ENCODE data around the gene CHST8. TPM values are rescaled to one million over a fixed set of nuclear protein-coding genes. Genes with fewer than 3 reads are reported as not detected.

The CHST8 gene
- total RNA-seq, 1 donor from 2014 or later = 3.2 TPM

DNA sequence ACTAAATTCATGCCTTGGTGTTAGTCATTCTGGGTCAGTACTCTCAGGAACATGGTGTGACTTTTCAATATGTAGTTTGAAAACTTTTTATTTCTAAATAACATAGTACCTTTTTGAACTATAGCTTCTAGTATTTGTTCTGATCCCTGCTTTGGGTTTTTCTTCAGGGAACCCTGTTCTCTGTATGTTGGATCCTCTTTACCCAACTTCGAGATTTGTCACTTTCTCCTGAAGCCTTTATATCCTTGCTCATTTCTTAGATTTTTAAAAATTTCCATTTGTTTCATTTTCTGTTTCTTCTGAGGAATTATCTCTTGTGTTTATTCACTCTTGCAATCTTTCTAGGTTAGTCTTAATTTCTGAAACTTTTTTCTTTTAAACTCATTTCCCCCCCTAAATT lies 12.4 kb upstream of the CHST8 start:
- intact Hi-C loops (cut with DNase I) = no loop called here
- Histone ChIP-seq H3K27me3 (no peaks in the 10 kb centered on the region), H3K4me1 (no peaks in the 10 kb centered on the region), H3K9me3 (no peaks in the 10 kb centered on the region), H3K4me3 (no peak overlapping the region), H3K36me3 (no peaks in the 10 kb centered on the region), H3K27ac (no peak overlapping the region)
- DNase-seq (ENCODE audit: extremely low spot score in 2 of 2) = no peak
- no peak for TF ChIP-seq POLR2A (IDR thresholded peaks at IDR 0.05)
- no peak for TF ChIP-seq POLR2AphosphoS5 (IDR thresholded peaks at IDR 0.05; ENCODE audit: insufficient read depth in 1 of 2, low read depth in 1 of 2)
- TF ChIP-seq, protein P1, sequence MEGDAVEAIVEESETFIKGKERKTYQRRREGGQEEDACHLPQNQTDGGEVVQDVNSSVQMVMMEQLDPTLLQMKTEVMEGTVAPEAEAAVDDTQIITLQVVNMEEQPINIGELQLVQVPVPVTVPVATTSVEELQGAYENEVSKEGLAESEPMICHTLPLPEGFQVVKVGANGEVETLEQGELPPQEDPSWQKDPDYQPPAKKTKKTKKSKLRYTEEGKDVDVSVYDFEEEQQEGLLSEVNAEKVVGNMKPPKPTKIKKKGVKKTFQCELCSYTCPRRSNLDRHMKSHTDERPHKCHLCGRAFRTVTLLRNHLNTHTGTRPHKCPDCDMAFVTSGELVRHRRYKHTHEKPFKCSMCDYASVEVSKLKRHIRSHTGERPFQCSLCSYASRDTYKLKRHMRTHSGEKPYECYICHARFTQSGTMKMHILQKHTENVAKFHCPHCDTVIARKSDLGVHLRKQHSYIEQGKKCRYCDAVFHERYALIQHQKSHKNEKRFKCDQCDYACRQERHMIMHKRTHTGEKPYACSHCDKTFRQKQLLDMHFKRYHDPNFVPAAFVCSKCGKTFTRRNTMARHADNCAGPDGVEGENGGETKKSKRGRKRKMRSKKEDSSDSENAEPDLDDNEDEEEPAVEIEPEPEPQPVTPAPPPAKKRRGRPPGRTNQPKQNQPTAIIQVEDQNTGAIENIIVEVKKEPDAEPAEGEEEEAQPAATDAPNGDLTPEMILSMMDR (IDR thresholded peaks at IDR 0.05) = no peak

DNA sequence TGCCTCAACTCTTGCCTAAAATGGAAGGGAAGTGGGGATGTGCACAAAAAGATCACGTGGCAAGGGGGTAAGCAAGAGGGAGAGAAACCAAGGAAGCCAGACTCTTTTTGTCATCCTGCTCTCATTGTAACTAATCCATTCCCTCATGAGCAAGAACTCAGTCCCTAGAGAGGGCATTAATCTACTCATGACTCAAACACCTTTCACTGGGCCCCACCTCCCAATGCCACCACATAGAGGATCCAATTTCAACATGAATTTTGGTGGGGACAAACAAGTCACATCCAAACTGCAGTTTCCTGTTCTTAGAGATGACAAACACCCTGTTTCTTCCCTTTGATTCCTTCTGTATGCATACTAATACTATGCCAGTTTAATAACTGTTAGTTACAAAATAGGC lies 11.2 kb upstream of the CHST8 start:
- H3K36me3 ChIP-seq = no peaks in the 10 kb centered on the region
- TF ChIP-seq, protein P1 (IDR thresholded peaks at IDR 0.05) = no peak
- no peak for TF ChIP-seq POLR2A (IDR thresholded peaks at IDR 0.05)
- no peak for TF ChIP-seq POLR2AphosphoS5 (IDR thresholded peaks at IDR 0.05; ENCODE audit: insufficient read depth in 1 of 2, low read depth in 1 of 2)
- DNase-seq (ENCODE audit: extremely low spot score in 2 of 2) = no peak
- H3K9me3 ChIP-seq = no peaks in the 10 kb centered on the region
- H3K4me1 ChIP-seq = no peaks in the 10 kb centered on the region
- no peak overlapping the region for H3K4me3 ChIP-seq
- H3K27ac ChIP-seq = no peak overlapping the region
- H3K27me3 ChIP-seq = no peaks in the 10 kb centered on the region
- intact Hi-C loops (cut with DNase I) = no loop called here

DNA sequence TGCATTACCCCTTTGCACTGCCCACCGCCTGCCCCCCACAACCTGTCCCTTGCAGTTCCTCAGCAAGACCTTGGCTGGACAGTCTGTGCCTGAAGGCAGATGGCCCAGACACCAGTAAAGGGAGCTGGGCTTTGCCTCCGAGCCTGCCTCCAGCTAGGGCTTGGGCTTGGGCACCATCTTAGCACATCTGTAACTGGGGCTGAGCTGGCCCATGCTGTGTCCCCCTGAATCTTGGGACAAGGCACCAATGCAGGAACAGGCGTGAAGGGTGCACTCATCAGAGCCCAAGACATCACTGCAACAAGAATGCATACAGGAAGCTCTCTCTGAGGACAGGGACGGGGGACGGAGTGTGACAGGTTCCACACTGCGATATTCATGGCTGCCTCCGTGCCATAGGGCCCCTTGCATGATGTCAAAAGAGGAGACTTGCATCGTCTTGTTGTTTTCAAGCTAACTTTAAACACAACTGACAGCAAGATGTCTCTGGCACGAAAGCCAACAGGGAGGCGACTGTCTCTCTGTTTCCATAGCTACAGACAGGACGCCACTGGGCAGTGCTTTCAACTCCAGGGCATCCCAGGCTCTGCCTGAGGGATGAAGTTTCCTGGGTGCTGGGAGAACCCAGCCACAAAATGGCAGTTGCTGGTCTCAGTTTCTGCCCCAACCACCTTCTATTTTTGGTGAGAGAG lies 8.7 kb upstream of the CHST8 start:
- Histone ChIP-seq H3K9me3 (no peaks in the 10 kb centered on the region), H3K4me1 (no peaks in the 10 kb centered on the region), H3K27me3 (no peaks in the 10 kb centered on the region), H3K4me3 (no peak overlapping the region), H3K36me3 (no peaks in the 10 kb centered on the region), H3K27ac (no peak overlapping the region)
- TF ChIP-seq POLR2A (IDR thresholded peaks at IDR 0.05) = no peak
- TF ChIP-seq POLR2AphosphoS5 (IDR thresholded peaks at IDR 0.05; ENCODE audit: insufficient read depth in 1 of 2, low read depth in 1 of 2) = no peak
- TF ChIP-seq, protein P1 (IDR thresholded peaks at IDR 0.05) = no peak
- no peak for DNase-seq (ENCODE audit: extremely low spot score in 2 of 2)
- intact Hi-C loops (cut with DNase I) = no loop called here

- Histone ChIP-seq H3K4me3 (no peak overlapping the region), H3K27ac (no peak overlapping the region), H3K9me3 (no peaks in the 10 kb centered on the region), H3K4me1 (no peaks in the 10 kb centered on the region), H3K36me3 (no peaks in the 10 kb centered on the region), H3K27me3 (no peaks in the 10 kb centered on the region)
- TF ChIP-seq POLR2A (IDR thresholded peaks at IDR 0.05) = no peak
- TF ChIP-seq, protein P1 (IDR thresholded peaks at IDR 0.05) = no peak
- TF ChIP-seq POLR2AphosphoS5 (IDR thresholded peaks at IDR 0.05; ENCODE audit: insufficient read depth in 1 of 2, low read depth in 1 of 2) = no peak
- no peak for DNase-seq (ENCODE audit: extremely low spot score in 2 of 2)
- intact Hi-C loops (cut with DNase I) = no loop called here
Observed at GRCh38 chr19:33613620-33614000, 8.1 kb upstream of the CHST8 start.

DNA sequence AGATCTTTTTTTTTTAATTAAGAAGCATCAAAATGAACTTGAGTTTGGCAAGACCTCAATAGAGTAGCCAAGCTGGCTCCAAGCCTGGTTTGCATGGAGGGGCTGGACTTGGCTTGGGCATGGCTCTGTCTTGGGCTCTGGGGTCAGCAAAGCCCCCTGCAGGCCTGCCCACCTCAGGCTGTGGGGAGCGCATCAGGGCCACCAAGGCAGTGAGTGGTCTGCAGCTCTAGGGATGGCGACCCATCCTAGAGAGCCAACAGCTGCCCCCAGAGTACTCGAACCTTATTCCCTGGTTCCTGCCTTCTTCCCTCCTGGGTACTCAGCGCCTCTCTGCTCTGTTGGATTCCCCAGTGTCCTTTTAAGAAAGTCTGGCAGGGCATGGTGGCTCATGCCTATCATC lies 5.4 kb upstream of the CHST8 start:
- no peak for DNase-seq (ENCODE audit: extremely low spot score in 2 of 2)
- Histone ChIP-seq H3K27me3 (no peaks in the 10 kb centered on the region), H3K4me3 (no peak overlapping the region)

More for the DNA sequence above, 5.4 kb upstream of the CHST8 start:
- Histone ChIP-seq H3K9me3 (no peaks in the 10 kb centered on the region), H3K36me3 (no peaks in the 10 kb centered on the region), H3K4me1 (no peaks in the 10 kb centered on the region), H3K27ac (no peak overlapping the region)
- TF ChIP-seq POLR2A (IDR thresholded peaks at IDR 0.05) (no peak), POLR2AphosphoS5 (IDR thresholded peaks at IDR 0.05; ENCODE audit: insufficient read depth in 1 of 2, low read depth in 1 of 2) (no peak)
- TF ChIP-seq, protein P1 (IDR thresholded peaks at IDR 0.05) = no peak
- intact Hi-C loops (cut with DNase I) = no loop called here
